Astrocyte of the spinal cord (primary cell): Measurements from ENCODE around the gene LGALS7.
"Not testable (repeated sequence)": the region's sequence is repeated elsewhere in the genome, so short reads cannot be mapped to it uniquely, and the experiment has no call there.

ENCODE experiments used
- DNase-seq: peaks from one replicate; pipeline ENCODE4 v3.0.0; 2011; ENCODE audit warnings: low read depth, low spot score
- H3K4me3 ChIP-seq: 2 replicates; pipeline ENCODE4 v1.5.1; 2011; ENCODE audit warnings: low read depth, mild to moderate bottlenecking, low read length, moderate library complexity
- in situ Hi-C: cut with HindIII; loops from 2 replicates; pipeline ENCODE4 v1.10.0; 2017; ENCODE audit warnings: low sequenced_read_pairs
- TF ChIP-seq, protein P1 (sequence below): IDR thresholded peaks from 2 replicates; pipeline ENCODE4 v1.5.1; 2012; ENCODE audit warnings: low read depth, mild to moderate bottlenecking, low read length, inconsistent platforms

The LGALS7 gene

GRCh38 chr19:38795549-38795948, 22.2 kb upstream of the LGALS7 start:
- TF ChIP-seq, protein P1, sequence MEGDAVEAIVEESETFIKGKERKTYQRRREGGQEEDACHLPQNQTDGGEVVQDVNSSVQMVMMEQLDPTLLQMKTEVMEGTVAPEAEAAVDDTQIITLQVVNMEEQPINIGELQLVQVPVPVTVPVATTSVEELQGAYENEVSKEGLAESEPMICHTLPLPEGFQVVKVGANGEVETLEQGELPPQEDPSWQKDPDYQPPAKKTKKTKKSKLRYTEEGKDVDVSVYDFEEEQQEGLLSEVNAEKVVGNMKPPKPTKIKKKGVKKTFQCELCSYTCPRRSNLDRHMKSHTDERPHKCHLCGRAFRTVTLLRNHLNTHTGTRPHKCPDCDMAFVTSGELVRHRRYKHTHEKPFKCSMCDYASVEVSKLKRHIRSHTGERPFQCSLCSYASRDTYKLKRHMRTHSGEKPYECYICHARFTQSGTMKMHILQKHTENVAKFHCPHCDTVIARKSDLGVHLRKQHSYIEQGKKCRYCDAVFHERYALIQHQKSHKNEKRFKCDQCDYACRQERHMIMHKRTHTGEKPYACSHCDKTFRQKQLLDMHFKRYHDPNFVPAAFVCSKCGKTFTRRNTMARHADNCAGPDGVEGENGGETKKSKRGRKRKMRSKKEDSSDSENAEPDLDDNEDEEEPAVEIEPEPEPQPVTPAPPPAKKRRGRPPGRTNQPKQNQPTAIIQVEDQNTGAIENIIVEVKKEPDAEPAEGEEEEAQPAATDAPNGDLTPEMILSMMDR, result no peak
- no peak overlapping the region for H3K4me3 ChIP-seq
- DNase-seq, result no peak
- in situ Hi-C loops, result no loop called here

GRCh38 chr19:38793671-38794070, 20.4 kb upstream of the LGALS7 start:
- in situ Hi-C loops, result no loop called here
- TF ChIP-seq, protein P1, result no peak
- DNase-seq, result no peak
- no peak overlapping the region for H3K4me3 ChIP-seq

DNA sequence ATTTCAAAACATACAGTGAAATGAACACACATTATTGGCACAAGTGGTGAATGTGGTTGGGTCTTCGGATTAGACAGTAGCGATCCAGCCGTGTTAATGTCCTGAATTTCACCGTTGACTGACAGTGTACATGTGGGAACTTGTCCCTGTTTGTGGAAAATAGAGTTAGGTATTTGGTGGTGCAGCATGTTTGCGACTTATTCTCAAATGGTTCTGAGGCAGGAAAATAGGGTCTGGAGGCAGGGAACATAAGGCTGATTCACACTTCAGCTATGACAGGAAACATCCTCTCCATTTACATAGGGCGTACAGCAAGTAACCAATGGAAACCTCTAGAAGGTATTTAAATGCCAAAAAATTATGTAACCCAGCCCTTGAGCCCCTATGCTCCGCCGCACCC, 19.9 kb upstream of the LGALS7 start:
- DNase-seq, result peak; percentile 45
- TF ChIP-seq, protein P1, result no peak
- H3K4me3 ChIP-seq, result no peak overlapping the region
- in situ Hi-C loops, result no loop called here

GRCh38 chr19:38792250-38793111, 19.2 kb upstream of the LGALS7 start:
- in situ Hi-C loops, result no loop called here
- DNase-seq, result peak; percentile 7
- TF ChIP-seq, protein P1, result peak; percentile 43
- no peak overlapping the region for H3K4me3 ChIP-seq

DNA sequence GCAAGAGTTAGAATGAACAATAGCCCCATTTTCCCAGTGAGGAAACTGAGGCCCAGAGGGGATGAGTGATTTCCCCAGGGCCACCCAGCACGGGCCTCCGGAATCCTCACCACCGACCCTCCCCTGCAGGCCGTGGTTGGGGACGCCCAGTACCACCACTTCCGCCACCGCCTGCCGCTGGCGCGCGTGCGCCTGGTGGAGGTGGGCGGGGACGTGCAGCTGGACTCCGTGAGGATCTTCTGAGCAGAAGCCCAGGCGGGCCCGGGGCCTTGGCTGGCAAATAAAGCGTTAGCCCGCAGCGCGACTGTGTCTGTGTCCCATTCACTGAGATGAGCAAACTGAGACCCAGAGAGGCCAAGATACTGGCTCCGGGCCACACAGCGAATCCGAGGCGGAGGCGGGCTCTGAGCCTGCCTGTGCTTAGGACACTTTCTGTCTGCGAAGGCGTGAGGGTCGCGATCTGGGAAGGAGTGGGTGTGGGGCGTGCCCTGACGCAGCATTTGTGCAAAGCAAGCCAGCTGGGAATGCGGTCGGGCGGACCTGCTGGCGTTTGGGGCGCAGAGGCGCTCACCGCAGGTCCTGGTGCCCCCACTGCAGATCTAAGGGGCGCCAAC, 18.2 kb upstream of the LGALS7 start:
- in situ Hi-C loops, H3K4me3 ChIP-seq, DNase-seq: not testable (repeated sequence)

- in situ Hi-C loops, DNase-seq, H3K4me3 ChIP-seq: not testable (repeated sequence)
These were observed 17.4 kb upstream of the LGALS7 start for GRCh38 chr19:38790507-38791403.

- TF ChIP-seq, protein P1, result no peak
- H3K4me3 ChIP-seq, result no peak within 1 kb of the TSS
- in situ Hi-C loops, result no loop called here
- DNase-seq, result no peak
These were observed 15.3 kb upstream of the LGALS7 start, which contains the start of gene LGALS7B for GRCh38 chr19:38788478-38789243. TSS of gene LGALS7B (plus strand) at chr19:38789200. CDS start at chr19:38789227, 27 bp downstream.
